Parathyroid adenoma (tissue), 2 donors: ENCODE data around the gene WDR91.

ENCODE experiments used
- H2AFZ ChIP-seq: fragments of 300-600 bp; sonication (generic); one replicate; pipeline ENCODE4 v1.7.0; 2017; ENCODE audit warnings: antibody characterized with exemption, mild to moderate bottlenecking
- H3K27ac ChIP-seq: fragments of 300-600 bp; sonication (generic); one replicate; pipeline ENCODE4 v1.7.0; 2017
- H3K27me3 ChIP-seq: fragments of 300-600 bp; sonication (generic); one replicate; pipeline ENCODE4 v1.7.0; 2017; ENCODE audit warnings: low read length; ENCODE audit not compliant: control insufficient read depth, insufficient read depth
- H3K36me3 ChIP-seq: fragments of 300-600 bp; sonication (generic); one replicate; pipeline ENCODE4 v1.7.0; 2017; ENCODE audit warnings: low read length; ENCODE audit not compliant: control insufficient read depth, insufficient read depth
- H3K4me1 ChIP-seq: fragments of 300-600 bp; sonication (generic); one replicate; pipeline ENCODE4 v1.7.0; 2017; ENCODE audit warnings: control low read depth
- H3K4me2 ChIP-seq: fragments of 300-600 bp; sonication (generic); one replicate; pipeline ENCODE4 v1.7.0; 2017; ENCODE audit warnings: low read length
- H3K4me3 ChIP-seq: fragments of 300-600 bp; sonication (generic); one replicate; pipeline ENCODE4 v1.7.0; 2017; ENCODE audit warnings: low read depth, low read length
- H3K79me2 ChIP-seq: fragments of 300-600 bp; sonication (generic); one replicate; pipeline ENCODE4 v1.7.0; 2017; ENCODE audit warnings: control low read depth
- H3K9ac ChIP-seq: fragments of 300-600 bp; sonication (generic); one replicate; pipeline ENCODE4 v1.7.0; 2017; ENCODE audit warnings: mild to moderate bottlenecking
- H3K9me3 ChIP-seq: fragments of 300-600 bp; sonication (generic); one replicate; pipeline ENCODE4 v1.7.0; 2017; ENCODE audit warnings: low read length; ENCODE audit not compliant: control insufficient read depth
- CTCF ChIP-seq: fragments of 300-600 bp; sonication (generic); IDR thresholded peaks from one replicate; pipeline ENCODE4 v1.7.0; 2017; ENCODE audit warnings: antibody characterized with exemption, mild to moderate bottlenecking
- donor health status: primary hyperparathyroidism.

WDR91 gene

GRCh38 chr7:135192914-135193536, 18.3 kb downstream of the WDR91 start:
- Histone ChIP-seq H3K27me3 (no peaks in the 10 kb centered on the region), H3K27ac (no peak overlapping the region), H3K4me1 (no peaks in the 10 kb centered on the region), H3K79me2 (no peaks in the 10 kb centered on the region), H2AFZ (no peak overlapping the region), H3K9me3 (no peaks in the 10 kb centered on the region), H3K4me3 (no peak overlapping the region), H3K36me3 (no peaks in the 10 kb centered on the region), H3K4me2 (no peak overlapping the region), H3K9ac (no peak overlapping the region)
- TF ChIP-seq CTCF, result no peak

- Histone ChIP-seq H3K4me1 (no peaks in the 10 kb centered on the region), H3K27me3 (no peaks in the 10 kb centered on the region), H3K27ac (no peak overlapping the region), H3K9me3 (no peaks in the 10 kb centered on the region), H2AFZ (no peak overlapping the region), H3K4me3 (no peak overlapping the region), H3K36me3 (no peaks in the 10 kb centered on the region), H3K4me2 (no peak overlapping the region), H3K9ac (no peak overlapping the region), H3K79me2 (no peaks in the 10 kb centered on the region)
- TF ChIP-seq CTCF, result no peak
These were observed 20.6 kb downstream of the WDR91 start for GRCh38 chr7:135190703-135191102.

- Histone ChIP-seq H3K27me3 (no peaks in the 10 kb centered on the region), H2AFZ (no peak overlapping the region), H3K4me3 (no peak overlapping the region), H3K36me3 (no peaks in the 10 kb centered on the region), H3K4me1 (no peaks in the 10 kb centered on the region), H3K9me3 (no peaks in the 10 kb centered on the region), H3K79me2 (no peaks in the 10 kb centered on the region), H3K4me2 (no peak overlapping the region), H3K9ac (no peak overlapping the region), H3K27ac (no peak overlapping the region)
- no peak for TF ChIP-seq CTCF
These were observed 21.4 kb downstream of the WDR91 start for GRCh38 chr7:135189961-135190360.

GRCh38 chr7:135189221-135189662, 22.1 kb downstream of the WDR91 start:
- Histone ChIP-seq H2AFZ (no peak overlapping the region), H3K27ac (no peak overlapping the region), H3K4me3 (no peak overlapping the region), H3K27me3 (no peaks in the 10 kb centered on the region), H3K36me3 (no peaks in the 10 kb centered on the region), H3K9ac (no peak overlapping the region), H3K4me2 (no peak overlapping the region), H3K9me3 (no peaks in the 10 kb centered on the region), H3K79me2 (no peaks in the 10 kb centered on the region), H3K4me1 (no peaks in the 10 kb centered on the region)
- no peak for TF ChIP-seq CTCF

GRCh38 chr7:135188298-135188984, 22.9 kb downstream of the WDR91 start:
- Histone ChIP-seq H3K4me1 (no peaks in the 10 kb centered on the region), H3K9ac (no peak overlapping the region), H3K4me3 (no peak overlapping the region), H3K9me3 (no peaks in the 10 kb centered on the region), H3K36me3 (no peaks in the 10 kb centered on the region), H3K27me3 (no peaks in the 10 kb centered on the region), H3K27ac (no peak overlapping the region), H2AFZ (no peak overlapping the region), H3K79me2 (no peaks in the 10 kb centered on the region), H3K4me2 (no peak overlapping the region)
- no peak for TF ChIP-seq CTCF
